Measurements from ENCODE around the gene ATOH1. TPM values are rescaled to one million over a fixed set of nuclear protein-coding genes. Genes with fewer than 3 reads are reported as not detected.

The ATOH1 gene
- total and polyA plus RNA-seq, 2 experiments from 2014 or later = 0.24 to 0.69 TPM

DNA sequence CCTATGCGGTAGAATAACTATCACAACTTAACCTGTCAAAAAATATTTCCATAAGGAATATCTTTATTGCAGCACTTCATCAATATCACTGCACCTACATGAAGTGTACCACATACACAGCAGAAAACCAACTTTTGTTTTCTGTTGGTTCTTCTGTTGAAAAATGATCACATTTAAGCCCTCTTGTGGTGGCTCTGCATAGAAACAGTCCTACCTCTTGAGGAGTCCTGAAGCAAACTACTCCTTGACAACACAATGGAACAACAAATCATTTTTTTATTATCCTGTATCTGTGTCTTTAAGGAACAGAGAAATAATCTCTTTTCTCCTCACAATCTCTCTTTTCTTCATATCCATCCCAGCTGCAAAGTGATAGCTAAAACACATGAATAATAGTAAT lies 39.8 kb upstream of the ATOH1 start:
- no peaks in the 10 kb centered on the region for H3F3A ChIP-seq (replicated peaks; ENCODE audit: low read depth)
- Mint-ChIP-seq H3K9me3 (no peaks in the 10 kb centered on the region), H3K36me3 (ENCODE audit: low read depth) (no peaks in the 10 kb centered on the region), H3K27me3 (ENCODE audit: insufficient read depth, low read depth, poor library complexity) (peaks cover 8% of the 10 kb centered on the region), H3K4me3 (no peak overlapping the region), H3K27ac (no peak overlapping the region), H3K4me1 (peaks cover 6% of the 10 kb centered on the region; the same call in 2 of the 3 replicates)
- H3K27me3 ChIP-seq (ENCODE audit: insufficient read depth) = no peaks in the 10 kb centered on the region
- H3K36me3 ChIP-seq (ENCODE audit: insufficient read depth) = no peaks in the 10 kb centered on the region
- TF ChIP-seq, protein P1, sequence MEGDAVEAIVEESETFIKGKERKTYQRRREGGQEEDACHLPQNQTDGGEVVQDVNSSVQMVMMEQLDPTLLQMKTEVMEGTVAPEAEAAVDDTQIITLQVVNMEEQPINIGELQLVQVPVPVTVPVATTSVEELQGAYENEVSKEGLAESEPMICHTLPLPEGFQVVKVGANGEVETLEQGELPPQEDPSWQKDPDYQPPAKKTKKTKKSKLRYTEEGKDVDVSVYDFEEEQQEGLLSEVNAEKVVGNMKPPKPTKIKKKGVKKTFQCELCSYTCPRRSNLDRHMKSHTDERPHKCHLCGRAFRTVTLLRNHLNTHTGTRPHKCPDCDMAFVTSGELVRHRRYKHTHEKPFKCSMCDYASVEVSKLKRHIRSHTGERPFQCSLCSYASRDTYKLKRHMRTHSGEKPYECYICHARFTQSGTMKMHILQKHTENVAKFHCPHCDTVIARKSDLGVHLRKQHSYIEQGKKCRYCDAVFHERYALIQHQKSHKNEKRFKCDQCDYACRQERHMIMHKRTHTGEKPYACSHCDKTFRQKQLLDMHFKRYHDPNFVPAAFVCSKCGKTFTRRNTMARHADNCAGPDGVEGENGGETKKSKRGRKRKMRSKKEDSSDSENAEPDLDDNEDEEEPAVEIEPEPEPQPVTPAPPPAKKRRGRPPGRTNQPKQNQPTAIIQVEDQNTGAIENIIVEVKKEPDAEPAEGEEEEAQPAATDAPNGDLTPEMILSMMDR (conservative IDR thresholded peaks at IDR 0.05; ENCODE audit: low read depth in 2 of 2) = peak; percentile 57 to 73
- TF ChIP-seq NANOG (IDR thresholded peaks at IDR 0.05; ENCODE audit: borderline replicate concordance) = no peak
- H3K79me2 ChIP-seq (replicated peaks; ENCODE audit: insufficient read depth) = no peaks in the 10 kb centered on the region
- H3K4me1 ChIP-seq (ENCODE audit: insufficient read depth) = peaks cover 6% of the 10 kb centered on the region; the same call in 1 of the 2 replicates
- ATAC-seq (peak; percentile 50), DNase-seq (ENCODE audit: low spot score) (peak; percentile 65)
- no peak overlapping the region for H2AFZ ChIP-seq
- H3K27ac ChIP-seq (ENCODE audit: low read depth) = no peak overlapping the region
- H3K9me2 ChIP-seq (ENCODE audit: insufficient read depth) = 0 out of 2 replicates have a peak, but pooled peaks cover 4% of the 10 kb centered on the region
- no peak overlapping the region for H3K4me3 ChIP-seq
- H4K20me1 ChIP-seq (replicated peaks; ENCODE audit: insufficient read depth) = no peaks in the 10 kb centered on the region
- no peak overlapping the region for H3K4me2 ChIP-seq

GRCh38 chr4:93791570-93792195 lies 36.9 kb upstream of the ATOH1 start:
- Histone ChIP-seq H3K27me3 (ENCODE audit: insufficient read depth) (no peaks in the 10 kb centered on the region), H3K36me3 (ENCODE audit: insufficient read depth) (no peaks in the 10 kb centered on the region), H3K4me2 (no peak overlapping the region), H3K79me2 (replicated peaks; ENCODE audit: insufficient read depth) (no peaks in the 10 kb centered on the region), H3K27ac (ENCODE audit: low read depth) (no peak overlapping the region), H3K4me1 (ENCODE audit: insufficient read depth) (no peaks in the 10 kb centered on the region), H3F3A (replicated peaks; ENCODE audit: low read depth) (no peaks in the 10 kb centered on the region), H4K20me1 (replicated peaks; ENCODE audit: insufficient read depth) (no peaks in the 10 kb centered on the region), H3K4me3 (no peak overlapping the region), H2AFZ (no peak overlapping the region), H3K9me2 (ENCODE audit: insufficient read depth) (no peaks in the 10 kb centered on the region)
- no peak overlapping the region for H3K27ac Mint-ChIP-seq
- H3K9me3 Mint-ChIP-seq = no peaks in the 10 kb centered on the region
- ATAC-seq (peak; percentile 90), DNase-seq (ENCODE audit: low spot score) (peak; percentile 89)
- peaks cover 6% of the 10 kb centered on the region; the same call in 2 of the 3 replicates for H3K4me1 Mint-ChIP-seq
- no peak overlapping the region for H3K4me3 Mint-ChIP-seq
- peaks cover 4% of the 10 kb centered on the region for H3K27me3 Mint-ChIP-seq (ENCODE audit: insufficient read depth, low read depth, poor library complexity)
- no peaks in the 10 kb centered on the region for H3K36me3 Mint-ChIP-seq (ENCODE audit: low read depth)
- TF ChIP-seq CREB1 (CRISPR knock-in tag; IDR thresholded peaks at IDR 0.05; ENCODE audit: low read depth) = no peak
- TF ChIP-seq, protein P2, sequence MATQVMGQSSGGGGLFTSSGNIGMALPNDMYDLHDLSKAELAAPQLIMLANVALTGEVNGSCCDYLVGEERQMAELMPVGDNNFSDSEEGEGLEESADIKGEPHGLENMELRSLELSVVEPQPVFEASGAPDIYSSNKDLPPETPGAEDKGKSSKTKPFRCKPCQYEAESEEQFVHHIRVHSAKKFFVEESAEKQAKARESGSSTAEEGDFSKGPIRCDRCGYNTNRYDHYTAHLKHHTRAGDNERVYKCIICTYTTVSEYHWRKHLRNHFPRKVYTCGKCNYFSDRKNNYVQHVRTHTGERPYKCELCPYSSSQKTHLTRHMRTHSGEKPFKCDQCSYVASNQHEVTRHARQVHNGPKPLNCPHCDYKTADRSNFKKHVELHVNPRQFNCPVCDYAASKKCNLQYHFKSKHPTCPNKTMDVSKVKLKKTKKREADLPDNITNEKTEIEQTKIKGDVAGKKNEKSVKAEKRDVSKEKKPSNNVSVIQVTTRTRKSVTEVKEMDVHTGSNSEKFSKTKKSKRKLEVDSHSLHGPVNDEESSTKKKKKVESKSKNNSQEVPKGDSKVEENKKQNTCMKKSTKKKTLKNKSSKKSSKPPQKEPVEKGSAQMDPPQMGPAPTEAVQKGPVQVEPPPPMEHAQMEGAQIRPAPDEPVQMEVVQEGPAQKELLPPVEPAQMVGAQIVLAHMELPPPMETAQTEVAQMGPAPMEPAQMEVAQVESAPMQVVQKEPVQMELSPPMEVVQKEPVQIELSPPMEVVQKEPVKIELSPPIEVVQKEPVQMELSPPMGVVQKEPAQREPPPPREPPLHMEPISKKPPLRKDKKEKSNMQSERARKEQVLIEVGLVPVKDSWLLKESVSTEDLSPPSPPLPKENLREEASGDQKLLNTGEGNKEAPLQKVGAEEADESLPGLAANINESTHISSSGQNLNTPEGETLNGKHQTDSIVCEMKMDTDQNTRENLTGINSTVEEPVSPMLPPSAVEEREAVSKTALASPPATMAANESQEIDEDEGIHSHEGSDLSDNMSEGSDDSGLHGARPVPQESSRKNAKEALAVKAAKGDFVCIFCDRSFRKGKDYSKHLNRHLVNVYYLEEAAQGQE (IDR thresholded peaks at IDR 0.05; ENCODE audit: unreplicated experiment) = no peak
- TF ChIP-seq POLR2AphosphoS5 (IDR thresholded peaks at IDR 0.05; ENCODE audit: low read depth) = no peak
- TF ChIP-seq, protein P3, sequence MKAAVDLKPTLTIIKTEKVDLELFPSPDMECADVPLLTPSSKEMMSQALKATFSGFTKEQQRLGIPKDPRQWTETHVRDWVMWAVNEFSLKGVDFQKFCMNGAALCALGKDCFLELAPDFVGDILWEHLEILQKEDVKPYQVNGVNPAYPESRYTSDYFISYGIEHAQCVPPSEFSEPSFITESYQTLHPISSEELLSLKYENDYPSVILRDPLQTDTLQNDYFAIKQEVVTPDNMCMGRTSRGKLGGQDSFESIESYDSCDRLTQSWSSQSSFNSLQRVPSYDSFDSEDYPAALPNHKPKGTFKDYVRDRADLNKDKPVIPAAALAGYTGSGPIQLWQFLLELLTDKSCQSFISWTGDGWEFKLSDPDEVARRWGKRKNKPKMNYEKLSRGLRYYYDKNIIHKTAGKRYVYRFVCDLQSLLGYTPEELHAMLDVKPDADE (IDR thresholded peaks at IDR 0.05) = no peak
- TF ChIP-seq NANOG (IDR thresholded peaks at IDR 0.05; ENCODE audit: borderline replicate concordance) = 0 out of 2 replicates have a peak, but pooled peaks have one; percentile 13
- TF ChIP-seq ZNF331 (CRISPR knock-in tag; IDR thresholded peaks at IDR 0.05; ENCODE audit: low read depth) = no peak
- TF ChIP-seq, protein P1 (conservative IDR thresholded peaks at IDR 0.05; ENCODE audit: low read depth in 2 of 2) = peak; percentile 93 to 98
- TF ChIP-seq STAT1 (IDR thresholded peaks at IDR 0.05; ENCODE audit: unreplicated experiment) = no peak
- no peak for TF ChIP-seq JUNB (IDR thresholded peaks at IDR 0.05; ENCODE audit: unreplicated experiment)
- TF ChIP-seq EZH2phosphoT487 (IDR thresholded peaks at IDR 0.05; ENCODE audit: unreplicated experiment) = no peak
